SU-DHL-6 (cell line): ENCODE data around the gene FRS2.

Experiments
- CTCF ChIP-seq: fragments of 200-600 bp; sonication (generic); IDR thresholded peaks from one replicate; pipeline ENCODE4 v1.5.1; 2017; ENCODE audit warnings: antibody characterized with exemption, mild to moderate bottlenecking, low read length, moderate library complexity; ENCODE audit not compliant: insufficient read depth, poor library complexity, severe bottlenecking
- EZH2phosphoT487 ChIP-seq: fragments of 200-600 bp; sonication (generic), shearing (Covaris generic); conservative IDR thresholded peaks from 2 replicates; pipeline ENCODE4 v1.6.1; 2018; ENCODE audit warnings: mild to moderate bottlenecking, antibody characterized with exemption, low read length, moderate library complexity, mixed read lengths

GRCh38 chr12:69425417-69425816 lies 44.8 kb upstream of the FRS2 start:
- no peak for TF ChIP-seq CTCF
- TF ChIP-seq EZH2phosphoT487, result no peak
